ENCODE results near the gene MAGI2. TPM values are rescaled to one million over a fixed set of nuclear protein-coding genes. Genes with fewer than 3 reads are reported as not detected.

The MAGI2 gene
- total RNA-seq, 3 donors from 2014 or later = 9.8 to 22.7 (median 20.2) TPM

- H3K9me3 ChIP-seq = no peaks in the 10 kb centered on the region
Observed at GRCh38 chr7:78159545-78159944, 1293.9 kb downstream of the MAGI2 start.

GRCh38 chr7:78153285-78153684 is 1300.2 kb downstream of the MAGI2 start:
- no peaks in the 10 kb centered on the region for H3K27me3 ChIP-seq
- no peaks in the 10 kb centered on the region for H3K9me3 ChIP-seq
- TF ChIP-seq POLR2A (IDR thresholded peaks at IDR 0.05) (no peak), CTCF (IDR thresholded peaks at IDR 0.05) (no peak), POLR2AphosphoS5 (IDR thresholded peaks at IDR 0.05) (no peak)
- H3K27ac ChIP-seq = no peak overlapping the region
- no peak overlapping the region for H3K4me3 ChIP-seq
- no peak for DNase-seq (ENCODE audit: low spot score in 2 of 2)
- no peaks in the 10 kb centered on the region for H3K4me1 ChIP-seq
- intact Hi-C loops (cut with DNase I; ENCODE audit: low total_unique reads) = no loop called here
- no peaks in the 10 kb centered on the region for H3K36me3 ChIP-seq

More at GRCh38 chr7:78159545-78159944, 1293.9 kb downstream of the MAGI2 start:
- no peak overlapping the region for H3K27ac ChIP-seq
- TF ChIP-seq POLR2A (IDR thresholded peaks at IDR 0.05) (no peak), POLR2AphosphoS5 (IDR thresholded peaks at IDR 0.05) (no peak), CTCF (IDR thresholded peaks at IDR 0.05) (no peak)
- H3K4me3 ChIP-seq = no peak overlapping the region
- no peak for DNase-seq (ENCODE audit: low spot score in 2 of 2)
- intact Hi-C loops (cut with DNase I; ENCODE audit: low total_unique reads) = no loop called here
- H3K4me1 ChIP-seq = no peaks in the 10 kb centered on the region
- H3K36me3 ChIP-seq = no peaks in the 10 kb centered on the region
- no peaks in the 10 kb centered on the region for H3K27me3 ChIP-seq

GRCh38 chr7:78151229-78151628 is 1302.2 kb downstream of the MAGI2 start:
- Histone ChIP-seq H3K27ac (no peak overlapping the region), H3K9me3 (no peaks in the 10 kb centered on the region), H3K36me3 (no peaks in the 10 kb centered on the region), H3K4me3 (no peak overlapping the region), H3K27me3 (no peaks in the 10 kb centered on the region), H3K4me1 (no peaks in the 10 kb centered on the region)
- DNase-seq (ENCODE audit: low spot score in 2 of 2) = no peak
- intact Hi-C loops (cut with DNase I; ENCODE audit: low total_unique reads) = no loop called here
- TF ChIP-seq POLR2A (IDR thresholded peaks at IDR 0.05) = no peak
- no peak for TF ChIP-seq CTCF (IDR thresholded peaks at IDR 0.05)
- no peak for TF ChIP-seq POLR2AphosphoS5 (IDR thresholded peaks at IDR 0.05)

GRCh38 chr7:78149787-78150186 is 1303.7 kb downstream of the MAGI2 start:
- intact Hi-C loops (cut with DNase I; ENCODE audit: low total_unique reads) = no loop called here
- Histone ChIP-seq H3K27me3 (no peaks in the 10 kb centered on the region), H3K9me3 (no peaks in the 10 kb centered on the region), H3K36me3 (no peaks in the 10 kb centered on the region), H3K27ac (no peak overlapping the region), H3K4me1 (no peaks in the 10 kb centered on the region), H3K4me3 (no peak overlapping the region)
- TF ChIP-seq POLR2AphosphoS5 (IDR thresholded peaks at IDR 0.05) = no peak
- TF ChIP-seq CTCF (IDR thresholded peaks at IDR 0.05) = no peak
- no peak for TF ChIP-seq POLR2A (IDR thresholded peaks at IDR 0.05)
- no peak for DNase-seq (ENCODE audit: low spot score in 2 of 2)

- H3K9me3 ChIP-seq = no peaks in the 10 kb centered on the region
- no peaks in the 10 kb centered on the region for H3K27me3 ChIP-seq
- no peaks in the 10 kb centered on the region for H3K4me1 ChIP-seq
- H3K4me3 ChIP-seq = no peak overlapping the region
- intact Hi-C loops (cut with DNase I; ENCODE audit: low total_unique reads) = no loop called here
- no peaks in the 10 kb centered on the region for H3K36me3 ChIP-seq
- TF ChIP-seq POLR2AphosphoS5 (IDR thresholded peaks at IDR 0.05) = no peak
- no peak for TF ChIP-seq CTCF (IDR thresholded peaks at IDR 0.05)
- no peak for TF ChIP-seq POLR2A (IDR thresholded peaks at IDR 0.05)
- no peak for DNase-seq (ENCODE audit: low spot score in 2 of 2)
- no peak overlapping the region for H3K27ac ChIP-seq
Observed at GRCh38 chr7:78148166-78148894, 1305.1 kb downstream of the MAGI2 start.

All from breast epithelium (tissue), 4 donors.